Stimulated activated CD8-positive, alpha-beta memory T cell treated with anti-CD3 and anti-CD28 coated beads, Interleukin-2, amount 100 ng/mL, for 48 hours (primary cell): Measurements from ENCODE around the gene TNFAIP1.

Experiments used
- DNase-seq, 2 donors: peaks; one replicate each; pipeline ENCODE4 v3.0.0-alpha.2; 2020; ENCODE audit warnings: low read depth in 2 of 2

The TNFAIP1 gene

GRCh38 chr17:28345419-28346198 lies 10.0 kb downstream of the TNFAIP1 start:
- DNase-seq = no peak

GRCh38 chr17:28346199-28346580 lies 10.6 kb downstream of the TNFAIP1 start:
- DNase-seq = no peak

GRCh38 chr17:28346746-28347246 lies 11.2 kb downstream of the TNFAIP1 start:
- no peak for DNase-seq

- no peak for DNase-seq
Measured at GRCh38 chr17:28347261-28347891, 11.8 kb downstream of the TNFAIP1 start.

- DNase-seq = no peak
Measured at GRCh38 chr17:28348979-28349378, 13.4 kb downstream of the TNFAIP1 start.

- DNase-seq = no peak
Measured at GRCh38 chr17:28350271-28350670, 14.7 kb downstream of the TNFAIP1 start.

- peak; percentile 93 to 95 for DNase-seq
Measured at GRCh38 chr17:28357061-28357900, 21.7 kb downstream of the TNFAIP1 start, which contains the start of gene POLDIP2. TSS of gene POLDIP2 (minus strand) at chr17:28357527. CDS start at chr17:28357448, 79 bp downstream.

GRCh38 chr17:28357901-28358197 lies 22.3 kb downstream of the TNFAIP1 start:
- no peak for DNase-seq

- no peak for DNase-seq
Measured at GRCh38 chr17:28363186-28363585, 27.6 kb downstream of the TNFAIP1 start.

- no peak for DNase-seq
Measured at GRCh38 chr17:28363776-28364650, 28.5 kb downstream of the TNFAIP1 start.

GRCh38 chr17:28364665-28365363 lies 29.3 kb downstream of the TNFAIP1 start, which contains the start of gene SEBOX:
TSS of gene SEBOX (minus strand) at chr17:28365199. CDS start at chr17:28365151, 48 bp downstream.
- DNase-seq = no peak

GRCh38 chr17:28365487-28365886 lies 29.9 kb downstream of the TNFAIP1 start:
- no peak for DNase-seq

GRCh38 chr17:28366605-28367004 lies 31.0 kb downstream of the TNFAIP1 start:
- no peak for DNase-seq

GRCh38 chr17:28367641-28368305 lies 32.2 kb downstream of the TNFAIP1 start:
- DNase-seq = no peak

GRCh38 chr17:28368306-28368831 lies 32.8 kb downstream of the TNFAIP1 start:
- no peak for DNase-seq

- no peak for DNase-seq
Measured at GRCh38 chr17:28368915-28369683, 33.5 kb downstream of the TNFAIP1 start.

GRCh38 chr17:28369684-28370034 lies 34.1 kb downstream of the TNFAIP1 start:
- no peak for DNase-seq

GRCh38 chr17:28370035-28370743 lies 34.6 kb downstream of the TNFAIP1 start, which contains the start of gene VTN:
TSS of gene VTN (minus strand) at chr17:28370307. CDS start at chr17:28370203, 104 bp downstream.
- DNase-seq = no peak
